Measurements from ENCODE around the gene ZAP70.
A peak's percentile ranks its signal among the peaks of the same experiment; 100 is the strongest.
"Not testable (repeated sequence)": the region's sequence is repeated elsewhere in the genome, so short reads cannot be mapped to it uniquely, and the experiment has no call there.

The ZAP70 gene

DNA sequence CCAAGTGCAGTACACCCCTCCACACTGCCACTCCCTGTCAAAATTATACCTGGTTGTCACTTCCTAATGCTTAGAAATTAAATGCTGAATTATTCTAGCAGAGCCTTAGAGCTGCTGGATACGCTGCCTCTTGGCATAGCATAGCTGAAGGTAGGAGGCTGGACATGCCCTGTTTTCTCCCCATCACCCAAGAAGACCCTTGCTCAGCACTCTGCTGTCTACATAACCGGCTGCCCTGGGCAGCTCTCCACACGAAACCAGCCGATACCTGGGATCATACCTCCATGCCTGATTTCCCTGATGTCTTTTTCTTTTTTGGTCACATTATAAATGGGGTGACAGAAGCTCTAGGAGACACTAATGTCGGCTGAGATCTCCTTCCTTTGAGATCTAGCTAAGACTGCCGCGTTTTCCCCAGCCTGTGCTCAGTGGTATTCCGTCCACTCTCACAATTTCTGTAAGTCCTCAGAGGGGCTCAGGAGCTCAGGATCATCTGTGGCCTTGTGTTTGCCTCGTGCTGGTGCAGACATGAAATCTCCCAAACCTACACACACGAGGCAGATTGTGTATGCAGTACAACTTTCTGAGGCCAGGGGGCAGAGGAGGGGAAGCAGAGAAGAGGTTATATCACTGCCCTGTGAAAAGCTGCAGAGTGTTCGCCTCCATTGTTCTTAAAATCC is 13.5 kb upstream of the ZAP70 start:
- peak; percentile 28 to 64 (median 36) for DNase-seq

GRCh38 chr2:97701186-97701585 is 12.2 kb upstream of the ZAP70 start:
- DNase-seq: no peak

DNA sequence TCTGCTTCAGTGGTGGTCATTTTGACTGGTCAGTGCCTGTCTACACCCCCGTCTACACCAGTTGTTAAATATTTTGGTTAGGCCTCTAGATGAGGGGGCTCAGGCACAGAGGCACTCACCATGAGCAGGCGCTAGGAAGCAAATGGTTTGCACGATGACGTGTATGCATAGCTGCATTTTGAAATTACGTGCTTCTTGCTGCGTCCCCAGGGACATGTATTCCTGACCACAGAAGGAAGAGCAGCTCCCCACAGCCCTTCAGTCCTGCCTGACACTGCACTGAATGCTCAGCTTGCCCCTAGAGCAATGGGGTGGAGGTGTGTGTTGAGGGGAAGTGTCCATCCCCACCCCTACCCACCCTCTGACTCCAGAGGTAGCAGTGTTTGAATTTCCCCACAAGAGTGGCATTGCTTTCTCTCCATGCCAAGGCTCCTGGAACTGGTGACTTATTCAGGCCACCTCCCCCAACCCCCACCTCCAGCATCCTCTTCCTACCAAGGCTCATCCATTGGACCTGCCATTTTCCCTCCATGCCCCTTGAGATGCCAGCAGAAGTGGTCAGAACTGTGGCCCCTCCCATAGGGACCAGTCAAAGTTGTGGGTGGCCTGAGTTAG is 11.4 kb upstream of the ZAP70 start:
- DNase-seq: no peak

DNA sequence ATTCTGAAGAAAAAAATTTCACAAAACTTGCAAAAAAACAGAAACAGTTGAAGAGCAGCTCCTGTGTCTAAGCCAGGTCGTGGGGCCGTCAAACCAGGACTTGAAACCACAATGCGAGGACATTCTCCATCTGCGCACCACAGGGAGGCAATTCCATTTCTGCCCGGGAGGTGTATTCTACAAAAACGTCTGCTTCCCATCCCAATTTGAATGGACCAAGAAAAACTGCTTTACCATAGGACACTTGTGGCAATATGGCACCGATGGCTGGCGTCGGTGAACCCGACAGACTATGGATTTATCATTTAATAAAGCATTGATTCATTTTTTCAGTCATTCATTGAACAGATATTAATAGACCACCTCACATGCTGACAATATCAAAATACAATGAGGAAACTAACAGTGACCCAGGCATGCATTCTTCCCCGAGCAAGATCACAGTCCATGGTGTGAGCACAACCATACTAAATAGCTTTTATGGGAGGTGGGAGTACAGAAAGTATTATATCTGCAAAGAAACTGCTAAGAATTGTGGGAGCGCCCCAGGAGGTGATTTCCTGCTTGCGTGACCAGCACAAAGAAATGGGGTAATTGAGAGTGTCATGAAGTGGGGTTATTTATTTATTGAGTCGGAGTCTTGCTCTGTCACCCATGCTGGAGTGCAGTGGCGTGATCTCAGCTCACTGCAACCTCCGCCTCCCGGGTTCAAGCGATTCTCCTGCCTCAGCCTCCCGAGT is 10.5 kb upstream of the ZAP70 start:
- DNase-seq: no peak

- DNase-seq: no peak
Observed at GRCh38 chr2:97703741-97704140, 9.6 kb upstream of the ZAP70 start.

- no peak for DNase-seq
Observed at GRCh38 chr2:97704989-97705388, 8.4 kb upstream of the ZAP70 start.

DNA sequence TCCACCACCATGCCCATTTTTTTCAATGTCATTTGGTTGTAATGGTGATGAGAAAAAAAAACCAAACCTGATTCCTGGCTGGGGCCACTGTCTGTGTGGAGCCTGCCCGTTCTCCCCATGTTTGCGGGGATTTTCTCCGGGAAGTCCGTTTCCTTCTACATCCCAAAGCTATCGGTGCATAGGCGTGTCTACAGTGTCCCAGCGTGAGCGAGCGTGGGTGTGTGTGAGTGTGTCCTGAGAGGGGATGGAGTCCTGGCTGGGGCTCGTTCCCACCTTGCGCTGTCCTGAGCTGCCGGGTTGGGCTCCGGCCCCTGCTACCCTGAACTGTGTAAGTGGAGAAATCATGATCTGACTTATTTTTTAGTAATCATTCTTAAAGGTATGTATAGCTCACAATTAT is 7.3 kb upstream of the ZAP70 start:
- no peak for DNase-seq

DNA sequence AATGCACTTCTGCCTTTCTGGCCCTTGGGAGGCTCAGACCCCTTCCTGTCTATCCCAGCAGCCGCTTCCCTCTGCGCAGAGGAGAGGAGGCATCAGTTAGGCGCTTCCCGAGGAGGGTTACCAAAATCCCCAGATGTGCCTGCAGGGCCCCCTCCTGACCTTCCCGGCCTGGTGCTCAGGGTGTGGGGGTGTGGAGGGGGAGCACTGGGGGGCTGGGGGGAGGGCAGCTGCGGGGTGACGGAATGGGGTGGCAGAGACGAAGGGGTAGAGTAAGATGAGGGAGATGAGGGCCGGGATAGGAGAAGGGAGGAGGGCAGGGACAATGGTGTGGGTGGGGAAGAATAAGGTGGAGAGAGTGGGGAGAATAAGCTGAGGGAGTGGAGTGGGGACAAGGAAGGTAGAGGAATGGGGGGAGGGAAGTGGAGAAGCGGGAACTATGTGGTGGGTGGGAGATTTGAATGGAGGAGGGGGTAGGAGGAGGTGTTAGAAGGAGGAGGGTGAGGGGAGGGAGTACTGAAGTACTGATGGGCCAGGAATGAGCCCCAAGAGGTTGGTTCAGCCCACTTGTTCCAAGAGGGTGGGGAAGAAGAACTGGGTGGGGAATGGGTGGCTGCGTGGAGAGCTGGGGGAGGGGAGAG is 6.5 kb upstream of the ZAP70 start:
- DNase-seq: no peak

- DNase-seq: no peak
Observed at GRCh38 chr2:97707362-97708047, 5.9 kb upstream of the ZAP70 start.

DNA sequence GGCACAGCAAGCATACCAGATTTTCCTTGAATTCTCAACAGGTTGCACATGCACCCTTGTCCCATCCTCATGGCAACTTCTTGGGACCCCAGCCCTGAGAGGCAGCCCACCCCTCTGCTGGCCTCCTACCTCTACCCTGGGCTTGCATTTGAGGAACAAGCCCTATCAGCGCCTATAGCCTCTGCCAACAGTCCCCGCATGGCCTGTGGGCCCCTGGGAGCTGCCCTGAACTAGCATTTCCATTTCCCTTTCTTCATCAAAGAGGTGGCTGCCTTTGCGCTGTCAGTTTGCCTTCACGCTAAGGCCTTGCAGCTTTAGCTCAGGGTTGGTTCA is 5.4 kb upstream of the ZAP70 start:
- no peak for DNase-seq

DNA sequence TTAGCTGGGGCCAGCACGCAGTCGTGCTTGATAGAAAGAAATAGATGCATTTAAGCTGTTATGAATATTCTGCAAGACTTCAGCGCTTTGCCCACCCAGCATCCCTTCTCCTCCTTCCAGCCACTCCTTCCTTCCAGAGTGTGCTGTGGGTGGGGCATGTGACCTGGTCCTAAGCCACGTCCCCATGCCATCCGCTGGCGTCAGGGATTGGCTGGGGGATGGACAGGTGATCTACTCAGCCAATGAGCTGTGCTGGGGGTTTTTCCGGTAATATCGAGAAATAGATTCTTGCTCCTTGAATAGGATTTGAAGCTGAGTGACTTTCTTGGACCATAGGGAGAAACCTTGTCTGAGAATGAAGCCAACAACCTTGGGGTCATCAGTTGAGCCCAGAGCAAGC is 4.8 kb upstream of the ZAP70 start:
- no peak for DNase-seq

- DNase-seq: no peak
Observed at GRCh38 chr2:97711394-97711711, 2.0 kb upstream of the ZAP70 start.

- DNase-seq: not testable (repeated sequence)
Observed at GRCh38 chr2:97712175-97712574, 1.2 kb upstream of the ZAP70 start.

DNA sequence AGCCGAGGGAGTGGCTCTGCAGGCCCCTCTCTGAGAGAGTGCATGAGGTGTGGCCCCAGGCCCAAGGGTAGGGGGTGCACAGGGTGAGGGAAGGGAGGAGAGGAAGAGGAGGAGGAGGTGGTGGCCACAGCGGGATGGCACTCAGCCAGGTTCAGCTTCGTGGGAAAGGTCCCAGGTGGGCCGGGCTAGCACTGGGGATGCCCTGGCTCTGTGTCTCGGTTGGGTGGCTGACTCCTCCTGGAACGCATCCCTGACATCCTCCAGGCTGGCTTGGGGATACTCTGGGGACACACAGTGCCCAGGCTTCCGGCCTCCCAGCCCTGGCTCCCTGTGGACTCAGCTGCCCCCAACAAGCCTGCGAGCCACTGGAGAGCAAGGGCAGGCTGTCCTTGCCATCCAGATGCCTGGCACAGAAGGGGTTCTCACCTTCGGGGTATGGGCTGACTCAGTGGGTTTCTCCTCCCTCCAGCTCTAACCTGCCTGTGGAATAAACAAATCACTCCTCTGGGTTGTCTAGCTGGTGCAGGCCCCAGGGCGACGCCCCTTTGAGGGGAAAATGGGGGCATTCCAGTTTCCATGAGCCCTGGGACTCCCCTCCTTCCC is 582 bp upstream of the ZAP70 start:
- DNase-seq: peak in 2 of 6 experiments; percentile 55 to 72

GRCh38 chr2:97714084-97714949 is 941 bp downstream of the ZAP70 start:
- DNase-seq: peak in 1 of 6 experiments; percentile 28

GRCh38 chr2:97714950-97715652 is 1.7 kb downstream of the ZAP70 start:
- DNase-seq: no peak

GRCh38 chr2:97715951-97716694 is 2.7 kb downstream of the ZAP70 start:
- no peak for DNase-seq

DNA sequence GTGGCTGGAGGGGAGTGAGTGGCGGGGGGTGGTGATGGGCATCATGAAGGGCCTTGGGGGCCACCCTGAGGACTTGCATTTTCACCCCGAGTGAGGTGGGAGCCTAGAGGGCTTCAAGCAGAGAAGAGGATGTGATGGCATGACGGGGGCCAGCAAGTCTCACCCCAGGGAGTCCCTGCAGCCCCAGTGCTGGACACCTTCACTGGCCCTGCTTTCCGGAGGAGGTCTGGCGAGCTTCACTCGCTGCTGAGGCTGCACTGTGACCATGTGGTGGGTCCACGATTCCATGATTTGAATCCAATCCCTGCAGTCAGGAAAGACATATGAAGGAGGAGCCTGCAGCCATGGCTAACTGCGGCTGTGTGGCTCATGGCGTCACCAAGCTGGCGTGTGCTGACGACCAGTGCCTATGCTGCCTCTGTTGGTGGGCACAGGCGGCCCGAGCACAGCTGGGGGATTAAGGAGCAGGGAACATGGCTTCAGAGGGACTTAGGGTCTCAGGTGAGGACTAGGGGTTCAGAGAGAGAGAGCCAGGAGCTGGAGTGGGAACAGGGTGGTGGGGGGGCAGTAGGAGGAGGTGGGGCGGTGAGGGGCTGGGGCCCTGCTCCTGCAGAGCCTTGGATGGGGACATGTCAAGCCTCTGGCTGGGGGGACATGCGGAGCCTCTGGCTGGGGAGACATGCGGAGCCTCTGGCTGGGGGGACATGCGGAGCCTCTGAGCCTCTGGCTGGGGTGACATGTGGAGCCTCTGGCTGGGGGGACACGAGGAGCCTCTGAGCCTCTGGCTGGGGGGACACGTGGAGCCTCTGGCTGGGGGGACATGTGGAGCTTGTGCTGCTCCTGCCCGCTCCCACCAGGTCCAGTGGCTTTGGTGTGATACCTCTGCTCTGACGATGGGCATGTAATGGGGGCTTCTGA is 3.6 kb downstream of the ZAP70 start:
- DNase-seq: no peak

DNA sequence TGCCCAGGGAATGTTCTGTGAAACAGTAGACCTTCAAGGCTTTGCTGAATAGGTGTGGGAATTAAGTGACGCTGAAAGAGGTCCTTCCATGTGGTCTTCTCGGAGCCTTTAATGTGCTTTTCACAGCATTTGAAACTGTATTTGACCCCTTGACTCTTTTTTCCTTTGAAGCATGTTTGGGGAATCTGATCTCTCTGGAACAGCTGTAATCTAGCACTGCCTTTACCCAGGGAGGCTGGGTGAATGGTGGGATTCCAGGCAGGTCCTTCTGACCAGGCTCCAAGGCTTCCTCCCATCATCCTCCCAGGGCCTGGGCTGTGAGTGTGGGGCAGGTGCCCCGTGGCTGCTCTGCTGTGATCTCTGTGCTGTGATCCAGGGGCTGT is 4.2 kb downstream of the ZAP70 start:
- no peak for DNase-seq

All from stimulated activated naive CD4-positive, alpha-beta T cell (primary cell).